ENCODE measurements around the gene PFN3. TPM values are rescaled to one million over a fixed set of nuclear protein-coding genes. Genes with fewer than 3 reads are reported as not detected.

PFN3 gene
- total RNA-seq, 2 experiments from 2014 or later = not detected

- Mint-ChIP-seq H3K27me3 (peaks cover 19% of the 10 kb centered on the region), H3K36me3 (no peaks in the 10 kb centered on the region), H3K9me3 (no peaks in the 10 kb centered on the region), H3K4me3 (no peak overlapping the region), H3K27ac (no peak overlapping the region), H3K4me1 (peaks cover 8% of the 10 kb centered on the region)
- DNase-seq = no peak
Observed at GRCh38 chr5:177397875-177398390, 2.5 kb downstream of the PFN3 start.

GRCh38 chr5:177396807-177397206, 3.7 kb downstream of the PFN3 start:
- DNase-seq = no peak
- H3K27ac Mint-ChIP-seq = no peak overlapping the region
- H3K36me3 Mint-ChIP-seq = no peaks in the 10 kb centered on the region
- H3K27me3 Mint-ChIP-seq = peaks cover 8% of the 10 kb centered on the region
- H3K4me3 Mint-ChIP-seq = no peak overlapping the region
- H3K4me1 Mint-ChIP-seq = no peaks in the 10 kb centered on the region
- H3K9me3 Mint-ChIP-seq = no peaks in the 10 kb centered on the region

GRCh38 chr5:177396078-177396477, 4.4 kb downstream of the PFN3 start:
- H3K36me3 Mint-ChIP-seq = no peaks in the 10 kb centered on the region
- H3K4me1 Mint-ChIP-seq = peaks cover 4% of the 10 kb centered on the region
- H3K9me3 Mint-ChIP-seq = no peaks in the 10 kb centered on the region
- DNase-seq = no peak
- peaks cover under 1% of the 10 kb centered on the region for H3K27me3 Mint-ChIP-seq
- no peak overlapping the region for H3K4me3 Mint-ChIP-seq
- no peak overlapping the region for H3K27ac Mint-ChIP-seq

GRCh38 chr5:177393990-177394389, 6.5 kb downstream of the PFN3 start:
- no peak for DNase-seq
- Mint-ChIP-seq H3K4me1 (peaks cover 21% of the 10 kb centered on the region), H3K4me3 (no peak overlapping the region), H3K9me3 (no peaks in the 10 kb centered on the region), H3K27me3 (no peaks in the 10 kb centered on the region), H3K27ac (no peak overlapping the region), H3K36me3 (no peaks in the 10 kb centered on the region)

- Mint-ChIP-seq H3K9me3 (no peaks in the 10 kb centered on the region), H3K27me3 (no peaks in the 10 kb centered on the region), H3K4me1 (peaks cover 26% of the 10 kb centered on the region), H3K4me3 (no peak overlapping the region), H3K27ac (no peak overlapping the region), H3K36me3 (no peaks in the 10 kb centered on the region)
- no peak for DNase-seq
Observed at GRCh38 chr5:177393206-177393765, 7.2 kb downstream of the PFN3 start.

GRCh38 chr5:177392765-177393164, 7.7 kb downstream of the PFN3 start:
- Mint-ChIP-seq H3K27ac (no peak overlapping the region), H3K4me3 (no peak overlapping the region), H3K36me3 (no peaks in the 10 kb centered on the region)

GRCh38 chr5:177390363-177391300, 9.8 kb downstream of the PFN3 start:
- peak overlapping the region; percentile 78 for H3K27ac Mint-ChIP-seq
- no peaks in the 10 kb centered on the region for H3K9me3 Mint-ChIP-seq
- H3K36me3 Mint-ChIP-seq = no peaks in the 10 kb centered on the region
- no peaks in the 10 kb centered on the region for H3K27me3 Mint-ChIP-seq
- H3K4me3 Mint-ChIP-seq = no peak overlapping the region
- peaks cover 26% of the 10 kb centered on the region for H3K4me1 Mint-ChIP-seq
- DNase-seq = peak; percentile 83

More at GRCh38 chr5:177392765-177393164, 7.7 kb downstream of the PFN3 start:
- H3K4me1 Mint-ChIP-seq = peaks cover 26% of the 10 kb centered on the region
- H3K27me3 Mint-ChIP-seq = no peaks in the 10 kb centered on the region
- no peaks in the 10 kb centered on the region for H3K9me3 Mint-ChIP-seq
- no peak for DNase-seq

GRCh38 chr5:177389241-177390169, 11.0 kb downstream of the PFN3 start:
- Mint-ChIP-seq H3K27ac (peak overlapping the region; percentile 78), H3K36me3 (no peaks in the 10 kb centered on the region), H3K4me1 (peaks cover 30% of the 10 kb centered on the region), H3K9me3 (no peaks in the 10 kb centered on the region), H3K4me3 (peak overlapping the region; percentile 27), H3K27me3 (no peaks in the 10 kb centered on the region)
- peak; percentile 36 for DNase-seq

- no peaks in the 10 kb centered on the region for H3K27me3 Mint-ChIP-seq
- no peak overlapping the region for H3K27ac Mint-ChIP-seq
- peaks cover 32% of the 10 kb centered on the region for H3K4me1 Mint-ChIP-seq
- H3K9me3 Mint-ChIP-seq = no peaks in the 10 kb centered on the region
- H3K36me3 Mint-ChIP-seq = no peaks in the 10 kb centered on the region
- DNase-seq = no peak
- no peak overlapping the region for H3K4me3 Mint-ChIP-seq
Observed at GRCh38 chr5:177388521-177389052, 11.9 kb downstream of the PFN3 start.

GRCh38 chr5:177387405-177387804, 13.1 kb downstream of the PFN3 start:
- no peaks in the 10 kb centered on the region for H3K9me3 Mint-ChIP-seq
- H3K36me3 Mint-ChIP-seq = no peaks in the 10 kb centered on the region
- no peak for DNase-seq
- peaks cover 40% of the 10 kb centered on the region for H3K4me1 Mint-ChIP-seq
- H3K4me3 Mint-ChIP-seq = no peak overlapping the region
- no peak overlapping the region for H3K27ac Mint-ChIP-seq
- H3K27me3 Mint-ChIP-seq = no peaks in the 10 kb centered on the region

- H3K4me1 Mint-ChIP-seq = peaks cover 41% of the 10 kb centered on the region
- H3K27me3 Mint-ChIP-seq = no peaks in the 10 kb centered on the region
- H3K4me3 Mint-ChIP-seq = no peak overlapping the region
- H3K9me3 Mint-ChIP-seq = no peaks in the 10 kb centered on the region
- H3K27ac Mint-ChIP-seq = no peak overlapping the region
- H3K36me3 Mint-ChIP-seq = no peaks in the 10 kb centered on the region
- DNase-seq = no peak
Observed at GRCh38 chr5:177386542-177386941, 13.9 kb downstream of the PFN3 start.

- H3K27me3 Mint-ChIP-seq = no peaks in the 10 kb centered on the region
- no peak overlapping the region for H3K4me3 Mint-ChIP-seq
- DNase-seq = no peak
- no peaks in the 10 kb centered on the region for H3K36me3 Mint-ChIP-seq
- H3K27ac Mint-ChIP-seq = no peak overlapping the region
- H3K4me1 Mint-ChIP-seq = peaks cover 37% of the 10 kb centered on the region
- no peaks in the 10 kb centered on the region for H3K9me3 Mint-ChIP-seq
Observed at GRCh38 chr5:177385720-177386119, 14.7 kb downstream of the PFN3 start.

- H3K4me3 Mint-ChIP-seq = no peak within 1 kb of the TSS
- H3K9me3 Mint-ChIP-seq = no peaks in the 10 kb centered on the region
- no peak within 1 kb of the TSS for H3K27ac Mint-ChIP-seq
- no peaks in the 10 kb centered on the region for H3K27me3 Mint-ChIP-seq
- H3K36me3 Mint-ChIP-seq = no peaks in the 10 kb centered on the region
- peaks cover 32% of the 10 kb centered on the region for H3K4me1 Mint-ChIP-seq
- no peak for DNase-seq
Observed at GRCh38 chr5:177384134-177384533, 16.3 kb downstream of the PFN3 start, which contains the start of gene SLC34A1. TSS of gene SLC34A1 (plus strand) at chr5:177384434. CDS start at chr5:177385742, 1,308 bp downstream.

GRCh38 chr5:177383181-177383580, 17.3 kb downstream of the PFN3 start:
- no peaks in the 10 kb centered on the region for H3K9me3 Mint-ChIP-seq
- H3K4me1 Mint-ChIP-seq = peaks cover 27% of the 10 kb centered on the region
- no peak overlapping the region for H3K4me3 Mint-ChIP-seq
- H3K27ac Mint-ChIP-seq = no peak overlapping the region
- H3K36me3 Mint-ChIP-seq = no peaks in the 10 kb centered on the region
- no peak for DNase-seq
- H3K27me3 Mint-ChIP-seq = no peaks in the 10 kb centered on the region
